Left forelimb (tissue), 1 donor: ENCODE data around the gene LAMP2.

Source experiments
- DNase-seq: peaks from one replicate; pipeline ENCODE4 v3.0.0-alpha.2; 2018; ENCODE audit warnings: low spot score

Gene LAMP2

GRCh38 chrX:120456973-120457372 is 12.1 kb downstream of the LAMP2 start:
- no peak for DNase-seq

GRCh38 chrX:120453985-120454384 is 15.1 kb downstream of the LAMP2 start:
- DNase-seq = no peak

DNA sequence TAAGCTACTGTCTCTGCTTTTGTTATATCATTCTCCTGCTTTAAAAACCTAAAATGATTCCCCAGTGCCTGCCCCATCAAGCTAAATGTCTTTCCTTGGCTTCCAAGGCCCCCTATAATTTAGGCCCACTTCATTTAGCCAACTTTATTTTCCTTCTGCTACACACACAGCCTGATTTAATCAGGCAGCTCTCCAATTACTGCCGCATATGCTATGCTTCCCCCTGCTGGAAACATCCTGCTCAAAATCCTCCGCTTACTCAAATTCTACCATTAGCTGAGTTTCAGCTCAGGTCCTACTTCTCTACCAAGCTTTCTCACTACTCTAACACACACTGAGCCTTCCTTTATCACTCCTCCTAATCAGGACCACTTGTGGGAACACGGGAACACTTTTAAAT is 17.0 kb downstream of the LAMP2 start:
- no peak for DNase-seq

- DNase-seq = no peak
Observed at GRCh38 chrX:120450163-120450562, 18.9 kb downstream of the LAMP2 start.

- no peak for DNase-seq
Observed at GRCh38 chrX:120446498-120446897, 22.6 kb downstream of the LAMP2 start.

- no peak for DNase-seq
Observed at GRCh38 chrX:120439921-120440320, 29.2 kb downstream of the LAMP2 start.

DNA sequence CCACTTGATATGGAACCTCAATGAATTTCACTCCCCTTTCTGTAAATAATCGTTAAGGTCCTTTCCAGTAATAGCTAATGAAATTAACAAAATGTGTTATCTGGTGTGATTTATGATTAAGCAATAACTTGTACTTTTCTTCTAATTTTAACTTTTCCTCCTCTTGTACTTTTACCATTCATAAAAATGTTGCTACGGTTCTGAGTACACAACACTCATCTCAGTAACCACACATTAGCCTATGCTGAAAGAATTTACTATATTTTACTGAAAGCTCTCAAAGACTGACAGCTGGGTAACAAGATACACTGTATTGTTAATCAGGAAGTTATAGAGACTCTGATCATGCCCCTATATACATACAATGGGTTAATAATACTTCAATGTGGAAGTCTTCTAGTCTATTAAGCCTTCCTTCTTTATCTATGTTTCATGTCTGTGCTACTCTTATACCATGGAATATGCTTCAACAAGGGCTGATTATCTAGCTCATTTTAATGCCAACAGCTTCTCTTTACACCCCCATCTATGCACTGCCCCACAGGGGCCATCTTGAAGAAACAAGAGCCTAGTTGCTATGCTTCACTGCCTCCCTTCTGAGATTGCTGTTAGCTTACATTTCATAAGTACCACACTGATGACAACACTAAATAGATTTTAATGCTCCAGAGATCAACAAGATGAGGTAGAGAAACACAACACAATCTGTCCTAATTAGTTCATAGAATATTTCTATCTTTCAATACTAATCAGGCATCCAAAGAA is 39.1 kb downstream of the LAMP2 start:
- no peak for DNase-seq

- DNase-seq = no peak
Observed at GRCh38 chrX:120428309-120428708, 40.8 kb downstream of the LAMP2 start.

DNA sequence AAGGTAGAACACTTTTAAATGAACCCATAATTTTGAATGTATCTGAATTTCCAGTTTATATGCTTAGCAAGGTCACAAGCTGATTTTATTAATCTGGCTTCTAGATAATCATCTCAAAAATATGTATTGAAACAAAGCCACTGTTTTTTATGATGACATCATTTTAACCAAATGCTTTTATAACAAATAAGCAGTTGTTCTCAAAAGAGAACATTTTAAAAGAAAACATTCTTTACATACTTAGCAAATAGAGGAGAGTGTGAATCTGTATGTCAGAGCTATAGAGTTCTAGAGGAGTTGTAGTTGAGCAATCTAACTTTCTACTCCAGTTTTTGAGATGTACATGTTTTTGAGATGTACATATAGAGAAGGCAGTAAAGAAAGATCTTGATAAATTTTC is 42.5 kb downstream of the LAMP2 start:
- DNase-seq = no peak

GRCh38 chrX:120419463-120419862 is 49.6 kb downstream of the LAMP2 start:
- DNase-seq = no peak

DNA sequence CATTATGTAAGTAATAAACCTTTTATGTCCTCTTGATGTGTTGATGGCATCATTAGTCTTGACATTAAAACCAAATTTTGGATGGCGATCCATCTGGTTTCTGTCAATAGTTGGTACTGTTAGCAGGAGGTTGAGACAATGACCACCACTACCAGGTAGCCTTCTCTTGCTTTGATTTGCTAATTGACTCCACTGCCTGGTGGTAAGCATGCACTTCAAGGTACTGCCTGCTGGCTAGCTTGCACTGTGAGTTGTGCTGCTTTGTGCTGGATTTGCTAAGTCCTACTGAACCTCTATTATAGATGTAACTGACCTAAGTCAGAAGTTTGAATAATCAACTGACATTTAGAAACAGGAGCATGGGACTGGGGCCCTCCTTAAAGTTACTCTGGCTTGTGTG is 60.9 kb downstream of the LAMP2 start:
- DNase-seq = no peak

GRCh38 chrX:120406638-120407037 is 62.5 kb downstream of the LAMP2 start:
- DNase-seq = no peak

- DNase-seq = no peak
Observed at GRCh38 chrX:120402369-120402768, 66.7 kb downstream of the LAMP2 start.

DNA sequence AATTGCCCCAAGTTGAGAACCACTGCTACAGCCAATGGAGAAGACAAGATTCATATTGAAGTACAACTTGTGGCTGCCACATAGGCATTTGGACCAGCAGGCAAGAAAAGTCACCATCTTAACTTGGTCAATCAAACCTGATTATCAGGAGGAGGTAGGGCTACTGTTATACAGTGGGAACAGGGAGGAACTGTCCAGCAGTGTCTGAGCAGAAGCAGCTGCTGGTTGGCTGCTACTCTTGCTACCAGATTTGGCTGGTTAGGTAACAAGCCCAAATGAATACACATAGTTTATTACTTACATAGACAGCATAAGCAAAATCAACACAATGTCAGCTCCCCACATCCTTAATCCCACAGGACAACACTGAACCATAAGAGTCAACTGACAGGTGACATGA is 67.8 kb downstream of the LAMP2 start:
- no peak for DNase-seq

GRCh38 chrX:120380699-120381098 is 88.4 kb downstream of the LAMP2 start:
- DNase-seq = no peak

DNA sequence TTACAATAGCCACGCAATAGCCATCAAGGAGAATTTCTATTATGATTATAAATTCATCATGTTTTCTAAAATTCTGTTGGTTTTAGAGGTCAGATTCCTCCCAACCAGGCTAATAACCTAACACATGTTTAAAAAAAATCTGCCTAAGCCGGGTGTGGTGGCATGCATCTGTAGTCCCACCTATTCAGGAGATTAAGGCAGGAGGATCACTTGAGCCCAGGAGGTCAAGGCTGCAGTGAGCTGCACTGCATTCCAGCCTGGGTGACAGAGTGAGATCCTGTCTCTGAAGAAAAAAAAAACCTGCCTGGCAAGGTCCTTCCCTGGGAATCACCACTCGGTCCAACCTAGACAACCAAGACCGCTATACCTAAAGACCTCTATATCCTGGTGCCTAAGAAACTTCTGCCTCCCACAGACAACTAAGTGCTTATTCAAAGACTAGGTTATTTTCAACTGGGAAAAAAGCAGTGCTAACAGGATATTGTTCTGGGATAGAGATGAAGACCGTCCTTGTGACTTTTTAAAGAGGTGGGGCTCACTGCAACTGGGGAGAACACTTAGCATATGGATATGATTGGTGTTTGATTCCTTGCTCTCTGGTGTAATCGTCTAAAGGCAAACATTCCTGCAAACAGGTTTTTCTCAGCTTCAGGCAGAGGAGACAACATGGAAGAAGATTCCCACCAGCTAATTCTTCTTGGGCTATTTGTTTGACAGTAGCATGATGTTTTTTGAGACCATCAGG is 89.0 kb downstream of the LAMP2 start:
- DNase-seq = no peak

DNA sequence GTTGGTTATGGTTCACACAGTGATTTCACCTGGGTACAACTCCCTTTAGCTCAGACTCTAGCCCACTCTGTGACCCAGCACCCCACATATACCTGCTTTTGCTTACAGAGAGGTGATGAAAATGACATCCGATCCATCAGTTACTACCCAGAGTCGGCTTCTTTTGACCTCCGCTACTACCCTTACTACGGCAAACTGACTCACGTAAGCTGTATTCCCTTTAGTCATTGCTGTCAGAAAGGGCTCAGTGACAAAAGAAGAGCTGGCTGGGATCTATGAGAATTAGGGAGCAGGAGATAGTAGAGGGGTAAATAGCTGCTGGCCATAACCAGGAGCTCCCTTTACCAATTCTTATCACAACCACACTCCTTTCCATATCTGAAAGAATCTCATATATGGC is 90.5 kb downstream of the LAMP2 start:
- no peak for DNase-seq
